Endothelial cell of umbilical vein (primary cell): ENCODE data around the gene IL22RA2. TPM values are rescaled to one million over a fixed set of nuclear protein-coding genes. Genes with fewer than 3 reads are reported as not detected.

Experiments used
- BruUV-seq: library from RNA; stranded (reverse); fragments of 400-500 nt; replicated peaks from 2 replicates; lab custom pipeline; 2021; lab: Mats Ljungman, UMichigan
- CTCF ChIA-PET: fragments of 300-600, 350-600 bp; sonication (Branson Sonifier 250); formaldehyde crosslinking; loops from one replicate; lab custom pipeline; 2021; ENCODE audit warnings: antibody characterized with exemption, inconsistent platforms; lab: Charles Lee
- POLR2A ChIA-PET: fragments of 300-600, 350-600 bp; sonication (Branson Sonifier 250); formaldehyde crosslinking; loops from one replicate; lab custom pipeline; 2021; ENCODE audit warnings: antibody characterized with exemption, inconsistent platforms; lab: Charles Lee
- DNase-seq: peaks from one replicate; pipeline ENCODE4 v3.0.0-alpha.2; 2011; ENCODE audit warnings: low read depth, low spot score
- FAIRE-seq: peaks from 2 replicates; lab custom pipeline; 2011; peaks lifted over from hg19 to GRCh38; lab: Jason Lieb, UNC
- H2AFZ ChIP-seq: 2 replicates; pipeline ENCODE4 v1.6.0; 2012; ENCODE audit warnings: low read depth, low read length, control low read depth, inconsistent platforms
- H3K27ac ChIP-seq: 2 replicates; pipeline ENCODE4 v1.5.1; 2011; ENCODE audit warnings: low read depth, mild to moderate bottlenecking, control low read depth, low read length, moderate library complexity; ENCODE audit not compliant: insufficient read depth
- H3K27me3 ChIP-seq, 2 experiments: 2 replicates each; pipeline versions ENCODE4 v1.6.0 to v1.6.1; 2011; ENCODE audit warnings: low read length in 2 of 2, mixed read lengths in 1 of 2; ENCODE audit not compliant: control insufficient read depth in 2 of 2, insufficient read depth in 2 of 2
- H3K36me3 ChIP-seq, 2 experiments: 2 replicates in 1 of 2; 3 replicates in 1 of 2; pipeline ENCODE4 v1.5.1; 2011; ENCODE audit warnings: low read length in 2 of 2, mild to moderate bottlenecking in 1 of 2, moderate library complexity in 1 of 2; ENCODE audit not compliant: control insufficient read depth in 2 of 2, insufficient read depth in 2 of 2; ENCODE audit errors: extremely low read depth in 1 of 2
- H3K4me1 ChIP-seq: 3 replicates; pipeline ENCODE4 v1.5.1; 2011; ENCODE audit warnings: mild to moderate bottlenecking, low read length; ENCODE audit not compliant: control insufficient read depth, insufficient read depth; ENCODE audit errors: extremely low read depth
- H3K4me2 ChIP-seq: 2 replicates; pipeline ENCODE4 v1.6.1; 2011; ENCODE audit warnings: low read length, control low read depth, mixed read lengths; ENCODE audit not compliant: insufficient read depth
- H3K4me3 ChIP-seq, 3 experiments: fragments of 200-600 bp in 1 of 3; sonication (generic), shearing (Covaris generic) in 1 of 3; replicated peaks in 1 of 3; 2 replicates each; pipeline ENCODE4 v1.5.1; 2011 to 2016; ENCODE audit warnings: control low read depth in 3 of 3, low read length in 3 of 3, mild to moderate bottlenecking in 2 of 3, inconsistent platforms in 1 of 3, low read depth in 1 of 3, moderate library complexity in 1 of 3; ENCODE audit not compliant: insufficient read depth in 1 of 3
- H3K79me2 ChIP-seq: 2 replicates; pipeline ENCODE4 v1.6.0; 2012; ENCODE audit warnings: low read length, inconsistent platforms; ENCODE audit not compliant: control insufficient read depth, insufficient read depth
- H3K9ac ChIP-seq: replicated peaks from 2 replicates; pipeline ENCODE3; 2011; ENCODE audit warnings: low read length, control low read depth; ENCODE audit not compliant: insufficient read depth; ENCODE audit errors: extremely low read depth
- H3K9me1 ChIP-seq: replicated peaks from 3 replicates; pipeline ENCODE4 v1.6.0; 2011; ENCODE audit warnings: mild to moderate bottlenecking, low read length; ENCODE audit not compliant: control insufficient read depth, insufficient read depth; ENCODE audit errors: extremely low read depth
- H3K9me3 ChIP-seq: replicated peaks from 2 replicates; pipeline ENCODE4 v1.5.1; 2012; ENCODE audit warnings: low read length, inconsistent platforms; ENCODE audit not compliant: control insufficient read depth, insufficient read depth
- H4K20me1 ChIP-seq: replicated peaks from 2 replicates; pipeline ENCODE3; 2011; ENCODE audit warnings: mild to moderate bottlenecking, low read length; ENCODE audit not compliant: control insufficient read depth, insufficient read depth; ENCODE audit errors: extremely low read depth
- EZH2 ChIP-seq: IDR thresholded peaks from 2 replicates; pipeline ENCODE4 v1.6.1; 2012; ENCODE audit warnings: borderline replicate concordance, low read depth, mild to moderate bottlenecking, moderate library complexity, low read length, inconsistent platforms; ENCODE audit not compliant: severe bottlenecking
- FOS ChIP-seq: IDR thresholded peaks from 2 replicates; pipeline ENCODE4 v1.6.1; 2011; ENCODE audit warnings: mild to moderate bottlenecking, low read length, moderate library complexity, borderline replicate concordance; ENCODE audit not compliant: insufficient read depth
- GATA2 ChIP-seq: IDR thresholded peaks from 2 replicates; pipeline ENCODE4 v1.7.0; 2011; ENCODE audit warnings: low read depth, mild to moderate bottlenecking, moderate library complexity, mixed read lengths, low read length; ENCODE audit not compliant: insufficient read length, insufficient read depth
- JUN ChIP-seq: IDR thresholded peaks from 2 replicates; pipeline ENCODE4 v1.6.1; 2011; ENCODE audit warnings: borderline replicate concordance, low read depth; ENCODE audit not compliant: insufficient read length, insufficient read depth
- MYC ChIP-seq: IDR thresholded peaks from one replicate; pipeline ENCODE4 v1.6.1; 2011; ENCODE audit warnings: mild to moderate bottlenecking, low read depth, low read length
- POLR2A ChIP-seq: IDR thresholded peaks from 2 replicates; pipeline ENCODE4 v1.6.1; 2012; ENCODE audit warnings: low read depth, mild to moderate bottlenecking, control low read depth, low read length
- POLR2AphosphoS5 ChIP-seq: IDR thresholded peaks from 2 replicates; pipeline ENCODE4 v1.6.1; 2012; ENCODE audit warnings: low read depth, mild to moderate bottlenecking, control low read depth, low read length, moderate library complexity; ENCODE audit not compliant: insufficient read depth
- dilution Hi-C: fragments of 300-500 bp; cut with MboI; formaldehyde crosslinking; loops from one replicate; pipeline ENCODE4 v1.15.0; 2019; ENCODE audit warnings: low sequenced_read_pairs; ENCODE audit not compliant: extremely low pct_ligation_motif_present
- intact Hi-C: fragments of 100-400 bp; cut with micrococcal nuclease; formaldehyde crosslinking; loops from one replicate; pipeline ENCODE4 v1.10.0; 2022
- polyA plus RNA-seq, 4 experiments: library from polyadenylated mRNA; depleted of rRNA in 3 of 4; stranded (reverse) in 3 of 4; unstranded in 1 of 4; fragments of >200 nt; gene quantifications; 2 replicates each; pipeline versions ENCODE4 v1.2.1 to v1.2.3, GENCODE V29; 2011 to 2012; ENCODE audit warnings: missing spikeins in 1 of 4
- total RNA-seq: library from RNA; stranded (reverse); gene quantifications from 2 replicates; pipeline ENCODE4 v1.2.3, GENCODE V29; 2021
- TF ChIP-seq, protein P1 (sequence below): IDR thresholded peaks from 2 replicates; pipeline ENCODE4 v1.6.1; 2011; ENCODE audit not compliant: insufficient read depth, insufficient read length
- TF ChIP-seq, protein P2 (sequence below), 2 donors: IDR thresholded peaks; 1 replicate in 1 of 2; 2 replicates in 1 of 2; pipeline ENCODE4 v1.5.1; 2011; ENCODE audit warnings: low read length in 2 of 2, mild to moderate bottlenecking in 2 of 2, moderate library complexity in 2 of 2, control low read depth in 1 of 2, inconsistent platforms in 1 of 2, low read depth in 1 of 2; ENCODE audit not compliant: insufficient read depth in 1 of 2; ENCODE audit errors: extremely low read depth in 1 of 2

IL22RA2 gene
- total and polyA plus RNA-seq, 2 donors (not counting 3 experiments of a cell fraction or from before 2014, with no cell fraction given): not detected

- no peak overlapping the region for H3K4me3 ChIP-seq
- H3K27ac ChIP-seq: no peak overlapping the region
- CTCF ChIA-PET: interaction anchor here (0.6 to 1.4 kb wide), 3 partner anchors 9 to 64 kb away, joined by 3 to 7 read pairs (median 3); no protein-coding TSS in a partner anchor
- peaks cover 76% of the 10 kb centered on the region for H3K79me2 ChIP-seq
- no peaks in the 10 kb centered on the region for H4K20me1 ChIP-seq
- H3K9ac ChIP-seq: no peak overlapping the region
- H3K4me2 ChIP-seq: no peak overlapping the region
- H3K4me1 ChIP-seq: peaks cover 30% of the 10 kb centered on the region
- H2AFZ ChIP-seq: no peak overlapping the region
- dilution Hi-C loops: no loop called here
- H3K27me3 ChIP-seq: no peaks in the 10 kb centered on the region
- POLR2A ChIA-PET: no interaction called here
- no peaks in the 10 kb centered on the region for H3K36me3 ChIP-seq
- peak; percentile 58 for DNase-seq
- H3K9me3 ChIP-seq: no peaks in the 10 kb centered on the region
- FAIRE-seq: no peak
- no peaks in the 10 kb centered on the region for H3K9me1 ChIP-seq
- intact Hi-C loops: no loop called here
- TF ChIP-seq GATA2: no peak
- TF ChIP-seq POLR2A: no peak
- no peak for TF ChIP-seq POLR2AphosphoS5
- no peak for TF ChIP-seq MYC
- TF ChIP-seq, protein P1, sequence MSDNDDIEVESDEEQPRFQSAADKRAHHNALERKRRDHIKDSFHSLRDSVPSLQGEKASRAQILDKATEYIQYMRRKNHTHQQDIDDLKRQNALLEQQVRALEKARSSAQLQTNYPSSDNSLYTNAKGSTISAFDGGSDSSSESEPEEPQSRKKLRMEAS: no peak
- no peak for TF ChIP-seq JUN
- TF ChIP-seq, protein P2, sequence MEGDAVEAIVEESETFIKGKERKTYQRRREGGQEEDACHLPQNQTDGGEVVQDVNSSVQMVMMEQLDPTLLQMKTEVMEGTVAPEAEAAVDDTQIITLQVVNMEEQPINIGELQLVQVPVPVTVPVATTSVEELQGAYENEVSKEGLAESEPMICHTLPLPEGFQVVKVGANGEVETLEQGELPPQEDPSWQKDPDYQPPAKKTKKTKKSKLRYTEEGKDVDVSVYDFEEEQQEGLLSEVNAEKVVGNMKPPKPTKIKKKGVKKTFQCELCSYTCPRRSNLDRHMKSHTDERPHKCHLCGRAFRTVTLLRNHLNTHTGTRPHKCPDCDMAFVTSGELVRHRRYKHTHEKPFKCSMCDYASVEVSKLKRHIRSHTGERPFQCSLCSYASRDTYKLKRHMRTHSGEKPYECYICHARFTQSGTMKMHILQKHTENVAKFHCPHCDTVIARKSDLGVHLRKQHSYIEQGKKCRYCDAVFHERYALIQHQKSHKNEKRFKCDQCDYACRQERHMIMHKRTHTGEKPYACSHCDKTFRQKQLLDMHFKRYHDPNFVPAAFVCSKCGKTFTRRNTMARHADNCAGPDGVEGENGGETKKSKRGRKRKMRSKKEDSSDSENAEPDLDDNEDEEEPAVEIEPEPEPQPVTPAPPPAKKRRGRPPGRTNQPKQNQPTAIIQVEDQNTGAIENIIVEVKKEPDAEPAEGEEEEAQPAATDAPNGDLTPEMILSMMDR (IDR thresholded peaks at IDR 0.05; ENCODE audit: extremely low read depth in 1 of 2, insufficient read depth in 1 of 2, low read depth in 1 of 2, low read length in 2 of 2): no peak
- TF ChIP-seq FOS: no peak
- no peak for TF ChIP-seq EZH2
- BruUV-seq: no TSS peak
Measured at GRCh38 chr6:137213813-137214212, 40.4 kb upstream of the IL22RA2 start.
